Natural killer cell (primary cell): ENCODE results near the gene LHFPL3. TPM values are rescaled to one million over a fixed set of nuclear protein-coding genes. Genes with fewer than 3 reads are reported as not detected.
"Not testable (repeated sequence)": the region's sequence is repeated elsewhere in the genome, so short reads cannot be mapped to it uniquely, and the experiment has no call there.

Experiments
- ATAC-seq, 3 donors: fragments of 150-1000 bp in 2 of 3; fragments of 200-7000 bp in 1 of 3; cut with Tn5 transposase; 1 replicate in 1 of 3; 2 replicates in 2 of 3; pipeline ENCODE4 v1.10.0; 2021; ENCODE audit warnings: mild to moderate bottlenecking in 2 of 3, moderate library complexity in 2 of 3
- DNase-seq, 2 donors: peaks; one replicate each; pipeline versions ENCODE4 v3.0.0 to v3.0.0-alpha.2; 2013 to 2021; ENCODE audit warnings: mixed read lengths in 1 of 2
- H3K27ac ChIP-seq: one replicate; pipeline ENCODE4 v1.5.1; 2013; ENCODE audit warnings: mild to moderate bottlenecking, low read length
- H3K27me3 ChIP-seq: one replicate; pipeline ENCODE4 v1.6.1; 2013; ENCODE audit warnings: low read length; ENCODE audit not compliant: control insufficient read depth, insufficient read depth
- H3K36me3 ChIP-seq: one replicate; pipeline ENCODE4 v1.6.1; 2013; ENCODE audit warnings: low read length; ENCODE audit not compliant: control insufficient read depth, insufficient read depth
- H3K4me1 ChIP-seq: one replicate; pipeline ENCODE4 v1.6.1; 2013; ENCODE audit warnings: low read length; ENCODE audit not compliant: control insufficient read depth, insufficient read depth
- H3K4me3 ChIP-seq: one replicate; pipeline ENCODE4 v1.5.1; 2013; ENCODE audit warnings: low read length
- H3K9me3 ChIP-seq: one replicate; pipeline ENCODE4 v1.6.1; 2013; ENCODE audit warnings: low read length; ENCODE audit not compliant: control insufficient read depth, insufficient read depth
- H3K27ac Mint-ChIP-seq, 2 donors: one replicate each; pipeline ENCODE4 v1.8.0; 2022; ENCODE audit warnings: mild to moderate bottlenecking in 2 of 2, mixed read lengths in 2 of 2, moderate library complexity in 1 of 2
- H3K27me3 Mint-ChIP-seq, 2 donors: one replicate each; pipeline ENCODE4 v1.8.0; 2022; ENCODE audit warnings: low read depth in 2 of 2, mixed read lengths in 2 of 2
- H3K36me3 Mint-ChIP-seq: one replicate; pipeline ENCODE4 v1.8.0; 2022; ENCODE audit warnings: mixed read lengths
- H3K4me1 Mint-ChIP-seq, 2 donors: one replicate each; pipeline ENCODE4 v1.8.0; 2022; ENCODE audit warnings: mixed read lengths in 2 of 2
- H3K4me3 Mint-ChIP-seq: one replicate; pipeline ENCODE4 v1.8.0; 2022; ENCODE audit warnings: mild to moderate bottlenecking, moderate library complexity, mixed read lengths
- H3K9me3 Mint-ChIP-seq, 2 donors: one replicate each; pipeline ENCODE4 v1.8.0; 2022; ENCODE audit warnings: mixed read lengths in 2 of 2
- WGBS: methylation state at CpG from one replicate; pipeline ENCODE4 v1.1.7; 2013; ENCODE audit warnings: missing lambda C conversion rate; ENCODE audit not compliant: insufficient coverage; 5-methylcytosine and 5-hydroxymethylcytosine counted together
- intact Hi-C: fragments of 100-400 bp; cut with micrococcal nuclease; formaldehyde crosslinking; loops from one replicate; pipeline ENCODE4 v1.14.2; 2022
- total RNA-seq, 4 donors: library from RNA; stranded (reverse); fragments of 120-200 nt in 1 of 4; gene quantifications; one replicate each; pipeline versions ENCODE4 v1.2.3 to v1.2.4, GENCODE V29; 2013 to 2022
- TF ChIP-seq, protein P1 (sequence below): fragments of 200-600 bp; IDR thresholded peaks from one replicate; pipeline ENCODE4 v1.8.0; 2022; ENCODE audit warnings: antibody characterized with exemption

The LHFPL3 gene
- total RNA-seq, 3 donors from 2014 or later (not counting 1 experiment from before 2014, with no cell fraction given): not detected

DNA sequence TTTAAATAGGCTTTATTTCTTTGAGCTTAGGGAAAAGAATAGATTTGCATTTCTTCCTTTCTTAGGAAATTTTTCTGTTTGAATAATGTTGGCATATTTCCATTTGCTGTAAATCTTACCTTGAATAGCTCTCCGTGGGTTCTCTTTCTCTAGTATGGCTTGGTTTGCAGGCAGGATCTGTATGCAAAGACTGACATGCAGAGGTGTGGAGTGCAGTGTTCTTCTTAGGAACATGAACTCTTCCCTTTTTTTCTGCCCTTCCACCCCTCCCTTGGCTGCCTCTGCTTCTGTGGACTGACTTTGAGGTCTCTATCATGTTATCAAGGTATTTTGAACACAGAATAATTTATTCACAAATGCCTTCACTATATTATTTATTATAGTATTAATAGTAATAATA is 222.8 kb downstream of the LHFPL3 start:
- Mint-ChIP-seq H3K27me3 (no peaks in the 10 kb centered on the region), H3K36me3 (no peaks in the 10 kb centered on the region), H3K27ac (no peak overlapping the region), H3K4me1 (no peaks in the 10 kb centered on the region), H3K9me3 (peaks cover 2 to 9% of the 10 kb centered on the region in 2 donors), H3K4me3 (no peak overlapping the region)
- H3K9me3 ChIP-seq: no peaks in the 10 kb centered on the region
- H3K4me3 ChIP-seq: no peak overlapping the region
- H3K27me3 ChIP-seq: no peaks in the 10 kb centered on the region
- H3K36me3 ChIP-seq: no peaks in the 10 kb centered on the region
- intact Hi-C loops: no loop called here
- no peak for DNase-seq
- TF ChIP-seq, protein P1, sequence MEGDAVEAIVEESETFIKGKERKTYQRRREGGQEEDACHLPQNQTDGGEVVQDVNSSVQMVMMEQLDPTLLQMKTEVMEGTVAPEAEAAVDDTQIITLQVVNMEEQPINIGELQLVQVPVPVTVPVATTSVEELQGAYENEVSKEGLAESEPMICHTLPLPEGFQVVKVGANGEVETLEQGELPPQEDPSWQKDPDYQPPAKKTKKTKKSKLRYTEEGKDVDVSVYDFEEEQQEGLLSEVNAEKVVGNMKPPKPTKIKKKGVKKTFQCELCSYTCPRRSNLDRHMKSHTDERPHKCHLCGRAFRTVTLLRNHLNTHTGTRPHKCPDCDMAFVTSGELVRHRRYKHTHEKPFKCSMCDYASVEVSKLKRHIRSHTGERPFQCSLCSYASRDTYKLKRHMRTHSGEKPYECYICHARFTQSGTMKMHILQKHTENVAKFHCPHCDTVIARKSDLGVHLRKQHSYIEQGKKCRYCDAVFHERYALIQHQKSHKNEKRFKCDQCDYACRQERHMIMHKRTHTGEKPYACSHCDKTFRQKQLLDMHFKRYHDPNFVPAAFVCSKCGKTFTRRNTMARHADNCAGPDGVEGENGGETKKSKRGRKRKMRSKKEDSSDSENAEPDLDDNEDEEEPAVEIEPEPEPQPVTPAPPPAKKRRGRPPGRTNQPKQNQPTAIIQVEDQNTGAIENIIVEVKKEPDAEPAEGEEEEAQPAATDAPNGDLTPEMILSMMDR: no peak
- no peak for ATAC-seq
- H3K27ac ChIP-seq: no peak overlapping the region
- WGBS: 22% methylated on average over 1 of the region's 1 CpG
- H3K4me1 ChIP-seq: no peaks in the 10 kb centered on the region

DNA sequence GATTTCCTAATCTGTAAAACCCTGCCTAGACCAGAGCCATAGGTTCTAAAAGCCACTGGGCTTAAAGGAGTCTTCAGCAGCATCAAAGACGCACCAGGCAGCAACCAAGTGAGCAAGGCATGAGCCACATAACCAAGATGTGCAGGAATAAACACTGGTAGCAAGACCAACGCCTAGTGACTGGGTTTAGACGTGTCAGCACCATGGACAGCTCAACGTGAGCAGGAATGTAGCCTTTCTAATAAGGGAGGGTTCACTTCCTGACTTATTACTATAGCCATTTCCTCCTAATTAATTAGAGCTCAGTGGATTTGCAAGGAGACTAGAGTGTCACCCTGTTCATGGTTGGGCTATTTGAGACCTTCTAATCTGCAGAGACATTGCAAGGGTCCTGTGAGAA is 223.7 kb downstream of the LHFPL3 start:
- H3K4me1 ChIP-seq: no peaks in the 10 kb centered on the region
- TF ChIP-seq, protein P1: no peak
- no peak overlapping the region for H3K4me3 ChIP-seq
- Mint-ChIP-seq H3K27me3 (no peaks in the 10 kb centered on the region), H3K9me3 (peaks cover 3 to 13% of the 10 kb centered on the region in 2 donors), H3K4me3 (no peak overlapping the region), H3K27ac (no peak overlapping the region), H3K36me3 (no peaks in the 10 kb centered on the region), H3K4me1 (no peaks in the 10 kb centered on the region)
- intact Hi-C loops: no loop called here
- H3K27ac ChIP-seq: no peak overlapping the region
- DNase-seq (peak in 1 of 2 donors; percentile 10), ATAC-seq (no peak)
- no peaks in the 10 kb centered on the region for H3K36me3 ChIP-seq
- no peaks in the 10 kb centered on the region for H3K9me3 ChIP-seq
- 9% methylated on average over 3 of the region's 4 CpGs for WGBS
- no peaks in the 10 kb centered on the region for H3K27me3 ChIP-seq

DNA sequence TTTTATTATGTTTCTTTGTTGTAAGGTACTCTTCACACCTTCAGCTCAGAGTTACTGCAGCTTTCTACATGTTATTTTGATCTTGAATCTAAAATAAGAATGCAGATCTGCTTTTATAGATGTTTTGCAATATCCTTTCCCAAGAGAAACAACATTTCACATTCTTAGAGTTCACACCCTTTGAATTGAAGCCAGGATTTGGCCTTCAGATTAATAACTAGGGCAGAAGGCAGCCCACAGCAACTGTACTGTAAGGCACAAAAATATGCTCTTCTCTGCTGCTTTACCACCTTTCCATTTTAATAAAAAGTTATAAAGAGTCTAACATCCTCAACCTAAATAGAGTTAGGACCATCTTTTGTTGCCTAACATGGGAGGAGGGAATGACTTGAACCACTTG is 224.7 kb downstream of the LHFPL3 start:
- Mint-ChIP-seq H3K27me3 (no peaks in the 10 kb centered on the region), H3K27ac (no peak overlapping the region)

DNA sequence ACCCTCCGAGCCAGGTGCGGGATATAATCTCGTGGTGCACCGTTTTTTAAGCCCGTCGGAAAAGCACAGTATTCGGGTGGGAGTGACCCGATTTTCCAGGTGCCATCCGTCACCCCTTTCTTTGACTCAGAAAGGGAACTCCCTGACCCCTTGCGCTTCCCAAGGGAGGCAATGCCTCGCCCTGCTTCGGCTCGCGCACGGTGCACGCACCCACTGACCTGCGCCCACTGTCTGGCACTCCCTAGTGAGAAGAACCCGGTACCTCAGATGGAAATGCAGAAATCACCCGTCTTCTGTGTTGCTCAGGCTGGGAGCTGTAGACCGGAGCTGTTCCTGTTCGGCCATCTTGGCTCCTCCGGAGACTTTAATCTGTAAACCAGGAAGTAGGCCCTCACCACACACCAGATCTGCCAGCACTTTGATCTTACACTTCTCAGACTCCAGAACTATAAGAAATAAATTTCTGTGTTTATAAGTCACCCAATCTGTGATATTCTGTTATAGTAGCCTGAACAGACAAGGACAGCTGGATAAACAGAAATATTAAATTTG is 235.0 kb downstream of the LHFPL3 start:
- DNase-seq, H3K9me3 Mint-ChIP-seq, H3K27me3 ChIP-seq, H3K27ac ChIP-seq, H3K36me3 ChIP-seq, H3K36me3 Mint-ChIP-seq, ATAC-seq, H3K4me1 Mint-ChIP-seq, H3K9me3 ChIP-seq, H3K4me3 Mint-ChIP-seq, H3K27me3 Mint-ChIP-seq, H3K4me3 ChIP-seq, H3K4me1 ChIP-seq, intact Hi-C loops, H3K27ac Mint-ChIP-seq: not testable (repeated sequence)
- 96% methylated on average over 22 of the region's 22 CpGs for WGBS

More for the DNA sequence above, 224.7 kb downstream of the LHFPL3 start:
- TF ChIP-seq, protein P1: no peak
- no peaks in the 10 kb centered on the region for H3K27me3 ChIP-seq
- no peak overlapping the region for H3K27ac ChIP-seq
- no peaks in the 10 kb centered on the region for H3K36me3 ChIP-seq
- H3K9me3 ChIP-seq: no peaks in the 10 kb centered on the region
- no peak for DNase-seq
- Mint-ChIP-seq H3K9me3 (peaks cover 5 to 15% of the 10 kb centered on the region in 2 donors), H3K4me1 (no peaks in the 10 kb centered on the region), H3K4me3 (no peak overlapping the region), H3K36me3 (no peaks in the 10 kb centered on the region)
- intact Hi-C loops: no loop called here
- no peaks in the 10 kb centered on the region for H3K4me1 ChIP-seq
- no peak overlapping the region for H3K4me3 ChIP-seq
- ATAC-seq: no peak
